ENCODE measurements around the gene ARID5B. TPM values are rescaled to one million over a fixed set of nuclear protein-coding genes. Genes with fewer than 3 reads are reported as not detected.

ARID5B gene
- total RNA-seq, 1 experiment from 2014 or later: 0.04 TPM

- Histone ChIP-seq H3K27me3 (ENCODE audit: insufficient read depth, low read length) (peaks cover 29% of the 10 kb centered on the region; the same call in 1 of the 2 replicates), H4K5ac (ENCODE audit: insufficient read length, low read depth, low read length) (no peak overlapping the region), H3K23ac (ENCODE audit: insufficient read length, low read depth, low read length) (no peak overlapping the region), H3K79me1 (ENCODE audit: insufficient read depth, low read depth, low read length, poor library complexity, severe bottlenecking) (no peaks in the 10 kb centered on the region), H3K4me1 (ENCODE audit: insufficient read depth, low read length) (no peaks in the 10 kb centered on the region), H2AK5ac (ENCODE audit: insufficient read length, low read length) (no peak overlapping the region), H3K27ac (ENCODE audit: insufficient read length, low read depth, low read length) (no peak overlapping the region), H2BK15ac (ENCODE audit: low read depth, low read length) (no peak overlapping the region), H2BK5ac (ENCODE audit: insufficient read length, low read length) (no peak overlapping the region), H3K9ac (ENCODE audit: extremely low read depth, insufficient read length, low read length) (no peak overlapping the region), H4K91ac (ENCODE audit: insufficient read length, low read depth, low read length) (no peak overlapping the region), H3T11ph (ENCODE audit: low read length) (no peak overlapping the region), H3K9me3 (ENCODE audit: control insufficient read depth, low read depth, low read length) (no peaks in the 10 kb centered on the region), H3K18ac (ENCODE audit: insufficient read length, low read depth, low read length) (no peak overlapping the region), H2BK120ac (ENCODE audit: low read depth, low read length, poor library complexity, severe bottlenecking) (no peak overlapping the region), H3K23me2 (ENCODE audit: insufficient read length, low read depth, low read length, poor library complexity, severe bottlenecking) (peaks cover 41% of the 10 kb centered on the region), H4K20me1 (ENCODE audit: control insufficient read depth, insufficient read depth, insufficient read length) (no peaks in the 10 kb centered on the region), H2BK20ac (ENCODE audit: low read depth, low read length, poor library complexity, severe bottlenecking) (no peak overlapping the region), H4K8ac (replicated peaks; ENCODE audit: insufficient read length, low read depth, low read length) (no peak overlapping the region), H3K79me2 (ENCODE audit: insufficient read depth, low read length) (no peaks in the 10 kb centered on the region), H2AFZ (ENCODE audit: low read length) (no peak overlapping the region), H3K4me2 (ENCODE audit: insufficient read depth, insufficient read length, low read length) (peak overlapping the region; percentile 99), H3K4ac (ENCODE audit: low read depth, low read length) (no peak overlapping the region), H2BK12ac (ENCODE audit: insufficient read length, low read depth, low read length) (no peak overlapping the region), H3K14ac (ENCODE audit: insufficient read depth, low read length) (no peak overlapping the region), H3K56ac (ENCODE audit: insufficient read length, low read depth, low read length) (no peak overlapping the region)
- Mint-ChIP-seq H3K36me3 (ENCODE audit: insufficient read depth in 1 of 3, low read depth in 3 of 3) (no peaks in the 10 kb centered on the region; a peak in 1 of 7 replicates), H3K4me3 (peak overlapping the region in 1 of 2 experiments; percentile 88; a peak in 3 of 5 replicates), H3K27me3 (ENCODE audit: low read depth) (peaks cover 76% of the 10 kb centered on the region), H3K4me1 (peaks cover 43 to 58% of the 10 kb centered on the region in 2 experiments), H3K27ac (no peak overlapping the region), H3K9me3 (no peaks in the 10 kb centered on the region; a peak in 1 of 5 replicates)
- no peak for TF ChIP-seq CTCF (conservative IDR thresholded peaks at IDR 0.05)
- DNase-seq: no peak
- WGBS (ENCODE audit: extremely low coverage, insufficient read length, low lambda C conversion rate): no CpG with 5 or more reads among the region's 7 CpGs
These were observed 1.9 kb upstream of the ARID5B start for GRCh38 chr10:61899663-61899996.
